ENCODE results near the gene PKP2.

The PKP2 gene

DNA sequence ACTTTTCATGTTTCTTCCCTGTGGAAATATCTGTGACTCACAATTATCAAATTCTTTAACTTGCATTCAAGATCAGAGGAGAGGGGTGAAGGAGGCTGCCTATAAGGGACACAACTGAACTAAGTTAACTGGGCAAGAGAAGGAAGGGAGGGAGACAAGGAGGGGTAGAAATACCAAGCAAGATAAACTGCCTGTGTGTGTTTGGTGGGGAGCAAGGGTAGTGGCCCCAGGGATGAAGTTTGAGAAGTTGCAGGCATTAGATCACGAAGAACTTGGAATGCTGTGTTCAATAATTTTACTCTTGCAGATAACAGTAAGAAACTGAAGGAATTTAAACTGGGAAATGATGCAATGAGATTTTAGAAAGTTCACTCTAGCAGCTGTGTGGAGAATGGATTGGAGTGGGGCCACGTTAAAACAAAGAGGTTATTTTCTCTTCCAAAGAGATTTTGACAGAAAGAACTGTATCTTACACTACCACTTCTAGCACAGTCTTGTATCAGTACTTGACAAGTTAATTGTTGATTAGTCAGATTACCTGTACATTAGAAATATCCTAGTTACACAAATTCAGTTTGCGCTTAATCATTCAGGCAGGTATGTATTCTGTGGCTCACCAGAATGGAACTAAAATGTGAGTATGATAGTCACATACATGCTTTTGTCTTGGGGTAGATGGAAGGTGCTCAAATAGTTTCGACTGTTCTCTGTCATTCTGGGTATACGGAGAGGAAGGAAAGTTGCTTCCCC, 7.4 kb downstream of the PKP2 start:
- no peaks in the 10 kb centered on the region for H3K36me3 ChIP-seq
- H3K9me3 ChIP-seq: no peaks in the 10 kb centered on the region
- no peak overlapping the region for H3K27ac ChIP-seq
- peaks cover 30 to 33% of the 10 kb centered on the region in 2 experiments for H3K4me1 ChIP-seq (ENCODE audit: control insufficient read depth in 1 of 2, insufficient read depth in 1 of 2, low read depth in 1 of 2, low read length in 1 of 2)
- no peaks in the 10 kb centered on the region for H3K27me3 ChIP-seq
- TF ChIP-seq, protein P1, sequence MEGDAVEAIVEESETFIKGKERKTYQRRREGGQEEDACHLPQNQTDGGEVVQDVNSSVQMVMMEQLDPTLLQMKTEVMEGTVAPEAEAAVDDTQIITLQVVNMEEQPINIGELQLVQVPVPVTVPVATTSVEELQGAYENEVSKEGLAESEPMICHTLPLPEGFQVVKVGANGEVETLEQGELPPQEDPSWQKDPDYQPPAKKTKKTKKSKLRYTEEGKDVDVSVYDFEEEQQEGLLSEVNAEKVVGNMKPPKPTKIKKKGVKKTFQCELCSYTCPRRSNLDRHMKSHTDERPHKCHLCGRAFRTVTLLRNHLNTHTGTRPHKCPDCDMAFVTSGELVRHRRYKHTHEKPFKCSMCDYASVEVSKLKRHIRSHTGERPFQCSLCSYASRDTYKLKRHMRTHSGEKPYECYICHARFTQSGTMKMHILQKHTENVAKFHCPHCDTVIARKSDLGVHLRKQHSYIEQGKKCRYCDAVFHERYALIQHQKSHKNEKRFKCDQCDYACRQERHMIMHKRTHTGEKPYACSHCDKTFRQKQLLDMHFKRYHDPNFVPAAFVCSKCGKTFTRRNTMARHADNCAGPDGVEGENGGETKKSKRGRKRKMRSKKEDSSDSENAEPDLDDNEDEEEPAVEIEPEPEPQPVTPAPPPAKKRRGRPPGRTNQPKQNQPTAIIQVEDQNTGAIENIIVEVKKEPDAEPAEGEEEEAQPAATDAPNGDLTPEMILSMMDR (IDR thresholded peaks at IDR 0.05): no peak
- no peak overlapping the region for H3K4me3 ChIP-seq (ENCODE audit: low read depth in 1 of 2, low read length in 1 of 2)

DNA sequence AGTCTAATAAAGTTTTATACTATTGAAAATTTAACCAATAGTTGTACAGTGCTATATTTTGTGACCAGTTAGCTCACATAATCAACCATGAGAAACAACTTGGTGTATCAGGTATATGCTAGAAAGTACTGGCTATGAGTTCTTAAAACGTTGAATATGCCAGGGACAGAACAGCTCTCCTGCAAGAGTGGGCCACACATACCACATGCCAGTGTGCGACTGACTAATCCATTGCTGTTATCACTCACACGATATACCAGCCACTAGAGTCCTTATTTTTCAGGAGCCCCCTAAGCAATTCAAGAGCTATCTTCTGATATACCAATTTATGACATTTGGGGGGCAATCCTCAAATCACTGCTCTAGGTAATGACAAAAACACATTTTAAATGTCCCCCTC, 9.5 kb downstream of the PKP2 start:
- Histone ChIP-seq H3K27me3 (no peaks in the 10 kb centered on the region), H3K36me3 (no peaks in the 10 kb centered on the region), H3K9me3 (no peaks in the 10 kb centered on the region), H3K27ac (no peak overlapping the region), H3K4me3 (ENCODE audit: low read depth in 1 of 2, low read length in 1 of 2) (no peak overlapping the region), H3K4me1 (ENCODE audit: control insufficient read depth in 1 of 2, insufficient read depth in 1 of 2, low read depth in 1 of 2, low read length in 1 of 2) (peaks cover 10 to 13% of the 10 kb centered on the region in 2 experiments)
- TF ChIP-seq, protein P1 (IDR thresholded peaks at IDR 0.05): no peak

DNA sequence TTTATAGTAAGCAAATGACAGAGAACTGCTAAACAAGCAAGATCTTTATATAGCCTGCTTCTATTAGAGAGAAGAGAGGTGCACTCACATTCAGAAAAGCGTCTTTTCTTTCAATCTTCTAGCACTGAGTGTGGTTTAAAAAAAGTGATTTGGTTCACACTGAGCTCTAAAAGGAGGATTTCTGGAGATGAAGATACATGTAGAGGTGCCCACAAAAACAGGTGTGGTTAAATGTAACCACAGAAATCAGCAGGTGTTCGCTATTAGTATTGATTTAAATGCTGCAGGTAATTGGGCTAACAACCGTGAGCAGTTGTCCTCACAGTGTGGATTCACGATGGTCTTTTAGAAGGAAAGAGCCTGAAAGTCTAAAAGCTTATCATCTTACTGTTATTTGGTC, 10.7 kb downstream of the PKP2 start:
- no peak overlapping the region for H3K4me3 ChIP-seq (ENCODE audit: low read depth in 1 of 2, low read length in 1 of 2)
- TF ChIP-seq, protein P1 (IDR thresholded peaks at IDR 0.05): no peak
- no peaks in the 10 kb centered on the region for H3K9me3 ChIP-seq
- H3K27ac ChIP-seq: no peak overlapping the region
- H3K27me3 ChIP-seq: no peaks in the 10 kb centered on the region
- peaks cover 0 to under 1% of the 10 kb centered on the region in 2 experiments for H3K4me1 ChIP-seq (ENCODE audit: control insufficient read depth in 1 of 2, insufficient read depth in 1 of 2, low read depth in 1 of 2, low read length in 1 of 2)
- H3K36me3 ChIP-seq: no peaks in the 10 kb centered on the region

DNA sequence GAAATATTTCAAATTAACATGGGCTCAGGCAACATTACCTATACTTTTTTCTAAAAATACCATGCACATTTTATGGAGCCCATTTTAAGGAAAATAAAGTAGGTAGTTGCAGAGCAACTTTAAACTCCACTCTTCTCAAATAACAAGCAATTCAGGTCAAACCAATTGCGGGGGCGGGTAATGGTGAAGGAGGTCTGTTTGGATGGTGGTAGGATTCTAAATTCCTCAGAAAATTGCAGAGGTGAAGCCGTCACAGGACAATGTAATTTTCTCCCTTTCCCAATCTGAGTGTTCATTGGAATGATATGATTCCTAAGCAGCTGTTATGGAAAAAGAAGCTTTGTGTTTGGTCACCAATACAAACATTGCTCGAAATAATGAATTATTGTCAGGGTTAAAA, 11.6 kb downstream of the PKP2 start:
- Histone ChIP-seq H3K4me3 (ENCODE audit: low read depth in 1 of 2, low read length in 1 of 2) (no peak overlapping the region), H3K9me3 (no peaks in the 10 kb centered on the region), H3K27ac (no peak overlapping the region), H3K36me3 (no peaks in the 10 kb centered on the region), H3K4me1 (ENCODE audit: control insufficient read depth in 1 of 2, insufficient read depth in 1 of 2, low read depth in 1 of 2, low read length in 1 of 2) (no peaks in the 10 kb centered on the region), H3K27me3 (no peaks in the 10 kb centered on the region)
- TF ChIP-seq, protein P1 (IDR thresholded peaks at IDR 0.05): no peak

DNA sequence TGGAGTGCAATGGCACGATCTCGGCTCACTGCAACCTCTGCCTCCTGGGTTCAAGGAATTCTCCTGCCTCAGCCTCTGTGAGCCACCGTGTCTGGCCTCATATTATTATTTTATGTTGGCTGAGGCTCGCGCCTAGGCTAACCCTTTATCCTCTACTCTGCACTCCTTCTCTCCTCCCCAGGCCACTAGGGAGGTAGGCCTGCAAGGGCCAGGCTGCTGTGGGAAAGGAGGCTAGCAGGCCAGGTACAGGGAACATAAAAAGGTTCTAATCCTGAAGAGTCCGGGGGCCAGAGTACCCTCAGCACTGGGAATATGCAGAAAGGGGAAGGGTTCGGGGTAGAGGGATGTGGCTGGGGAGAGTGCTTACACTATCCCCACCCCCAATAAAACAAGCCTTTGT, 14.9 kb downstream of the PKP2 start:
- Histone ChIP-seq H3K4me1 (ENCODE audit: control insufficient read depth in 1 of 2, insufficient read depth in 1 of 2, low read depth in 1 of 2, low read length in 1 of 2) (no peaks in the 10 kb centered on the region), H3K4me3 (ENCODE audit: low read depth in 1 of 2, low read length in 1 of 2) (no peak overlapping the region), H3K27ac (no peak overlapping the region), H3K27me3 (no peaks in the 10 kb centered on the region), H3K36me3 (peaks cover 10% of the 10 kb centered on the region), H3K9me3 (no peaks in the 10 kb centered on the region)
- TF ChIP-seq, protein P1 (IDR thresholded peaks at IDR 0.05): no peak
